GM06990 (cell line): ENCODE measurements around the gene SALL2.

ENCODE experiments used
- DNase-seq: peaks from one replicate; pipeline ENCODE4 v3.0.0-alpha.2; 2011; ENCODE audit not compliant: insufficient read length; ENCODE audit errors: extremely low read depth
- H3K27me3 ChIP-seq: replicated peaks from 2 replicates; pipeline ENCODE4 v1.6.0; 2011; ENCODE audit warnings: low read length; ENCODE audit not compliant: control insufficient read depth, insufficient read depth
- H3K36me3 ChIP-seq: 2 replicates; pipeline ENCODE4 v1.5.1; 2011; ENCODE audit warnings: low read length; ENCODE audit not compliant: control insufficient read depth, insufficient read depth
- H3K4me3 ChIP-seq: replicated peaks from 2 replicates; pipeline ENCODE4 v1.5.1; 2011; ENCODE audit warnings: low read depth, mild to moderate bottlenecking, control low read depth, low read length
- TF ChIP-seq, protein P1 (sequence below): IDR thresholded peaks from 2 replicates; pipeline ENCODE4 v1.5.1; 2011; ENCODE audit warnings: low read length, control low read depth, mild to moderate bottlenecking, inconsistent platforms; ENCODE audit not compliant: insufficient read depth, poor library complexity, severe bottlenecking

The SALL2 gene

DNA sequence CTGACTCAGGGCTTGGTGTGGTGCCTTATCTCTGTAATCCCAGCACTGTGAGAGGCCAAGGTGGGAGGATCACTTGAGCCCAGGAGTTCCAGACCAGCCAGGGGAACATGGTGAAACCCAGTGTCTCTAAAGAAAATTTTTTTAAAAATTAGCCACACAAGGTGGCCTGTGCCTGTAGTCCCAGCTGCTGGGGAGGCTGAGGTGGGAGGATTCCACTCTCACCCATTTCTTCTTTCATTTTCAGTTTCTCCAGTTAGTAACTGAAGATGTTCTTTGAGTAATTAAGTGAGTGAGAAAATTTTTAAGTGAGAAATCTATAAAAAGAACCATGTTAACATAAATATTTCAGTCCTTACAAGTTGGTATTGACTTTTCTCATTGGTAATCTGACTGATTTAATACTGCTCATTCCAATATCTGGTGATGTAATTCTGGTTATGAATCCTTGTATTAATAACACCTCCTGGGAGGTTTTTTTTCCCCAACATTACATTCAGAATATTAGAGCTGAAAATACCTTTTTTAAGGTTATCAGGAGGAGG is 21.1 kb downstream of the SALL2 start:
- DNase-seq, result peak; percentile 34
- H3K4me3 ChIP-seq, result peak overlapping the region; percentile 3

DNA sequence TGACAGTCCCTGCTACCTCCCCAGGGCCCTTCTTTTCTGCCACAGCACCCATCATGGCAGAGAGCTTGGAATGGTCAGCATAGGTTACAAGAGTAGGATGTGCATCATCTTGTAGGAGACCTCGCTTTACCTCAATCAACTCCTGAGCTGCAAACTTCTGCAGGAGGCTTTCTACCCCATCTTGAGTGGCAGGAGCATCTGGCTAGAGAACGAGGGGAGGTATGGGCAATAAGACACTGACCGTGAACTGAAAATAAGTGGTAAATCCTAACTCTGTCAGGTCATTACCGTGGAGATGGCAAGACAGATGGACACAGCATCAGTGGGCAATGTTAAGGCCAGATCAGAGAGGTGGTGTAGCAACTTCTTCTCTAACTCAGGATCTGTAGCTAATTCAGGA is 22.8 kb downstream of the SALL2 start:
- Histone ChIP-seq H3K4me3 (no peak overlapping the region), H3K27me3 (no peaks in the 10 kb centered on the region), H3K36me3 (peaks cover 15% of the 10 kb centered on the region)
- TF ChIP-seq, protein P1, sequence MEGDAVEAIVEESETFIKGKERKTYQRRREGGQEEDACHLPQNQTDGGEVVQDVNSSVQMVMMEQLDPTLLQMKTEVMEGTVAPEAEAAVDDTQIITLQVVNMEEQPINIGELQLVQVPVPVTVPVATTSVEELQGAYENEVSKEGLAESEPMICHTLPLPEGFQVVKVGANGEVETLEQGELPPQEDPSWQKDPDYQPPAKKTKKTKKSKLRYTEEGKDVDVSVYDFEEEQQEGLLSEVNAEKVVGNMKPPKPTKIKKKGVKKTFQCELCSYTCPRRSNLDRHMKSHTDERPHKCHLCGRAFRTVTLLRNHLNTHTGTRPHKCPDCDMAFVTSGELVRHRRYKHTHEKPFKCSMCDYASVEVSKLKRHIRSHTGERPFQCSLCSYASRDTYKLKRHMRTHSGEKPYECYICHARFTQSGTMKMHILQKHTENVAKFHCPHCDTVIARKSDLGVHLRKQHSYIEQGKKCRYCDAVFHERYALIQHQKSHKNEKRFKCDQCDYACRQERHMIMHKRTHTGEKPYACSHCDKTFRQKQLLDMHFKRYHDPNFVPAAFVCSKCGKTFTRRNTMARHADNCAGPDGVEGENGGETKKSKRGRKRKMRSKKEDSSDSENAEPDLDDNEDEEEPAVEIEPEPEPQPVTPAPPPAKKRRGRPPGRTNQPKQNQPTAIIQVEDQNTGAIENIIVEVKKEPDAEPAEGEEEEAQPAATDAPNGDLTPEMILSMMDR, result no peak
- DNase-seq, result no peak

More for the DNA sequence above, 21.1 kb downstream of the SALL2 start:
- Histone ChIP-seq H3K27me3 (no peaks in the 10 kb centered on the region), H3K36me3 (peaks cover 15% of the 10 kb centered on the region)
- TF ChIP-seq, protein P1, result no peak

DNA sequence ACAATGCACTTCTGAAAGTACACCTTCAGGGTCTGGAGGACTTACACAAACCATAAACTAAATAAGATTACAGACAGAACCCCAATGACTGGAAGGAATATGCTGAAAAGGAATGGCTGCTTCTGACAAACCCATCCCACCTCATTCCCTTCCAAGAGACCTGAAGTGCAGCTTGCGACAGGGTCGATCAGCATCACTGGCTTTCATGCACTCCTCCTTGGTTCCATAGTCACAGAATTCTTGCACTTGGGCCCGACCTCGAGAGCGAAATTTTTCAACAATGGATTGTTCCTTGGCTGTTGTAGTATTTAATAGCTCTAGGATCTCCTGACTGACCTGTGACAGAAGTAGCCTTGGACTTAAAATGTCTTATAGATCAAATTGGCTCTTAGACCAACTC is 24.6 kb downstream of the SALL2 start:
- no peaks in the 10 kb centered on the region for H3K27me3 ChIP-seq
- H3K36me3 ChIP-seq, result peaks cover 19% of the 10 kb centered on the region
- no peak overlapping the region for H3K4me3 ChIP-seq
- no peak for DNase-seq
- TF ChIP-seq, protein P1, result no peak

DNA sequence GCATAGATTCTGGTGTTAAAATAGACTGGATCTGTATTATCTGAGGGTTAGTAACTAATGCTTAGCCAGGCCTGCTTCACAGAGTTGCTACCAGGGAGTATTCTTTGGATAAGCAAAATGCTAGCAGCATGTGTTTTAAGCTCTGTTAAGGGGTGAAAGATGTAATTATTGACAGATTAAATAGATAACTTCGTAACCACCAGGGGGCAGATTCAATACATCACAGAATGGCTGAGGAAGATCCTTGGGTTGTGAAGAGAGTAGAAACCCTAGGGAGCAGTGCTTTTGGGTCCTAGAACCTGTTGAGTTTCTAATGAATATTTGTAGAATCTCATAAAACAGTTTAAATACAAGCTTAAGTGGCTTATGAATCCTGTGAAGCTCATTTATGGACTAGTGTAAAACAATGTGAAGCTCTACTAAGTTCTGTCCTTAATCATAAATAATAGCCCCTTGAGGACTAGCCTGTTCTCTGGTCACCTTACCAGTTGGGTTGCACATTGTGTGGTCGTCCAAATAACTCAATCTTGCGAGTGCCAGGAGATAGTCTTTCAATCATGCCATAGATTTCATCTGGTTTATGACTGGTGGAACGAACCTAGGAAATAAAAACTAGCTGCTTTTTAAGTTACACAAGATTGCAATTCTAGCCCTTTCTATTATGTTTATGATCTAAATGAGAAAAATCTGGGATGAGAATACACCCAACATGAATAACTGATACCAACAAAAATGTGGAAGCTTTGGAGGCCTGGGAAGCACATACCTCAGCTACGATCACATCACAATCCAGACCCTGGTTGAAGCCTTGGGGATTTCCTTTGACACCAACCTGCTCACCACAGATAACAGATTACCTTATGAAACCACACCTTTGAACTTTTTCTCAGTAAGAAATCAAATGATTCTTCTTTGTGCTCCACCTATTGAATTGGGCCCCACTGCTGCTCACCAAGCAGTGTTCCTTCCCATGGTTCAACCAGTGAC is 27.3 kb downstream of the SALL2 start:
- no peaks in the 10 kb centered on the region for H3K27me3 ChIP-seq
- no peak overlapping the region for H3K4me3 ChIP-seq
- peaks cover 21% of the 10 kb centered on the region for H3K36me3 ChIP-seq
- TF ChIP-seq, protein P1, result peak; percentile 52
- DNase-seq, result no peak

DNA sequence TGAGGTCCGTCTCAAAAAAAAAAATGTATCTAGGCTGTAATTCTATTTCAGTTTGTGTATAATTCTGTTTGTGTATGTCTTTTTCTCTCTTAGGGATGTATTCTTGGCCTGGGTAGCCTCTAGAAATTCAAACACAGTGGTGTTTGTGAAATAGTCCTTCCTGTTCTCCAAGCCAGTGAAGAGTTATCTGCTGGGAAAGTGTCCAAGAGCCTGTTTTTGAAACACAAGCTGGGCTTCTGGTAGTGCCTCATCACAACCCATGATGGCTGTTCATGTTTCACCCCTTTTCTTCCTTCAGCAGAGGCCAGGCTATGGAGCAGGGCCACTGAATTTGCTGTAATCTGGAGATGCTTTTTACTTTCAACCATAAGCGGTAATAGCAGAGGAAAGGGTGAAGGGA is 29.7 kb downstream of the SALL2 start:
- Histone ChIP-seq H3K4me3 (no peak overlapping the region), H3K36me3 (peaks cover 19% of the 10 kb centered on the region), H3K27me3 (no peaks in the 10 kb centered on the region)
- TF ChIP-seq, protein P1, result no peak
- no peak for DNase-seq
